Measurements from ENCODE around the gene CCR9. TPM values are rescaled to one million over a fixed set of nuclear protein-coding genes. Genes with fewer than 3 reads are reported as not detected.

CCR9 gene
- total and polyA plus RNA-seq, 10 of the 15 experiments (the other 5 are each of a cell fraction or from before 2014, with no cell fraction given): 0.05 to 3.9 (median 2.4) TPM

DNA sequence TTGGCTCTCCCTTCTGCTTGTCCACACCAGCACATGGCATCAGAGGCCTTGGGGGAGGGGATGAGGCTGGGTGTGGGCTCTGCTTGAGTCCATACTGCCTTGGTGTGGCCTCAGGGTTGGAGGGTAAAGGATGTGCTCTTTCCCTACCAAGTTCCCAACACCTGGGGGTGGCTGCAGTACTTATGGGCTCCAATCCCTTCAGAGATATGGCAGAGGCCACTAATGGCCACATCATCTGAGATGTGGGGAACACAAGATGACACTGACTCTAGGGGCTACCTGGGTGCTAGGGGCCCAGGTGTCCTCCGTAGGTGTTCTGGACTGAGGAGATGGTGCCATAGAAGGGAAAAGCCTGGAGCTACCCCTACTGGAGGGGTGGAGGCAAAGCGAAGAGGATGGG lies 63.8 kb downstream of the CCR9 start:
- SMC1A ChIA-PET (ENCODE audit: uncharacterized antibody, unreplicated experiment): interaction anchor here (1.9 to 5.0 kb wide), 3 partner anchors 11 to 127 kb away, joined by 5 to 39 read pairs (median 8); no protein-coding TSS in a partner anchor
- peaks cover 18 to 43% of the 10 kb centered on the region in 2 experiments for H3K36me3 ChIP-seq (ENCODE audit: control insufficient read depth in 2 of 2, insufficient read depth in 2 of 2, low read length in 1 of 2)
- TF ChIP-seq, protein P1, sequence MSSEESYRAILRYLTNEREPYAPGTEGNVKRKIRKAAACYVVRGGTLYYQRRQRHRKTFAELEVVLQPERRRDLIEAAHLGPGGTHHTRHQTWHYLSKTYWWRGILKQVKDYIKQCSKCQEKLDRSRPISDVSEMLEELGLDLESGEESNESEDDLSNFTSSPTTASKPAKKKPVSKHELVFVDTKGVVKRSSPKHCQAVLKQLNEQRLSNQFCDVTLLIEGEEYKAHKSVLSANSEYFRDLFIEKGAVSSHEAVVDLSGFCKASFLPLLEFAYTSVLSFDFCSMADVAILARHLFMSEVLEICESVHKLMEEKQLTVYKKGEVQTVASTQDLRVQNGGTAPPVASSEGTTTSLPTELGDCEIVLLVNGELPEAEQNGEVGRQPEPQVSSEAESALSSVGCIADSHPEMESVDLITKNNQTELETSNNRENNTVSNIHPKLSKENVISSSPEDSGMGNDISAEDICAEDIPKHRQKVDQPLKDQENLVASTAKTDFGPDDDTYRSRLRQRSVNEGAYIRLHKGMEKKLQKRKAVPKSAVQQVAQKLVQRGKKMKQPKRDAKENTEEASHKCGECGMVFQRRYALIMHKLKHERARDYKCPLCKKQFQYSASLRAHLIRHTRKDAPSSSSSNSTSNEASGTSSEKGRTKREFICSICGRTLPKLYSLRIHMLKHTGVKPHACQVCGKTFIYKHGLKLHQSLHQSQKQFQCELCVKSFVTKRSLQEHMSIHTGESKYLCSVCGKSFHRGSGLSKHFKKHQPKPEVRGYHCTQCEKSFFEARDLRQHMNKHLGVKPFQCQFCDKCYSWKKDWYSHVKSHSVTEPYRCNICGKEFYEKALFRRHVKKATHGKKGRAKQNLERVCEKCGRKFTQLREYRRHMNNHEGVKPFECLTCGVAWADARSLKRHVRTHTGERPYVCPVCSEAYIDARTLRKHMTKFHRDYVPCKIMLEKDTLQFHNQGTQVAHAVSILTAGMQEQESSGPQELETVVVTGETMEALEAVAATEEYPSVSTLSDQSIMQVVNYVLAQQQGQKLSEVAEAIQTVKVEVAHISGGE (CRISPR knock-in tag; IDR thresholded peaks at IDR 0.05): no peak
- TF ChIP-seq, protein P2, sequence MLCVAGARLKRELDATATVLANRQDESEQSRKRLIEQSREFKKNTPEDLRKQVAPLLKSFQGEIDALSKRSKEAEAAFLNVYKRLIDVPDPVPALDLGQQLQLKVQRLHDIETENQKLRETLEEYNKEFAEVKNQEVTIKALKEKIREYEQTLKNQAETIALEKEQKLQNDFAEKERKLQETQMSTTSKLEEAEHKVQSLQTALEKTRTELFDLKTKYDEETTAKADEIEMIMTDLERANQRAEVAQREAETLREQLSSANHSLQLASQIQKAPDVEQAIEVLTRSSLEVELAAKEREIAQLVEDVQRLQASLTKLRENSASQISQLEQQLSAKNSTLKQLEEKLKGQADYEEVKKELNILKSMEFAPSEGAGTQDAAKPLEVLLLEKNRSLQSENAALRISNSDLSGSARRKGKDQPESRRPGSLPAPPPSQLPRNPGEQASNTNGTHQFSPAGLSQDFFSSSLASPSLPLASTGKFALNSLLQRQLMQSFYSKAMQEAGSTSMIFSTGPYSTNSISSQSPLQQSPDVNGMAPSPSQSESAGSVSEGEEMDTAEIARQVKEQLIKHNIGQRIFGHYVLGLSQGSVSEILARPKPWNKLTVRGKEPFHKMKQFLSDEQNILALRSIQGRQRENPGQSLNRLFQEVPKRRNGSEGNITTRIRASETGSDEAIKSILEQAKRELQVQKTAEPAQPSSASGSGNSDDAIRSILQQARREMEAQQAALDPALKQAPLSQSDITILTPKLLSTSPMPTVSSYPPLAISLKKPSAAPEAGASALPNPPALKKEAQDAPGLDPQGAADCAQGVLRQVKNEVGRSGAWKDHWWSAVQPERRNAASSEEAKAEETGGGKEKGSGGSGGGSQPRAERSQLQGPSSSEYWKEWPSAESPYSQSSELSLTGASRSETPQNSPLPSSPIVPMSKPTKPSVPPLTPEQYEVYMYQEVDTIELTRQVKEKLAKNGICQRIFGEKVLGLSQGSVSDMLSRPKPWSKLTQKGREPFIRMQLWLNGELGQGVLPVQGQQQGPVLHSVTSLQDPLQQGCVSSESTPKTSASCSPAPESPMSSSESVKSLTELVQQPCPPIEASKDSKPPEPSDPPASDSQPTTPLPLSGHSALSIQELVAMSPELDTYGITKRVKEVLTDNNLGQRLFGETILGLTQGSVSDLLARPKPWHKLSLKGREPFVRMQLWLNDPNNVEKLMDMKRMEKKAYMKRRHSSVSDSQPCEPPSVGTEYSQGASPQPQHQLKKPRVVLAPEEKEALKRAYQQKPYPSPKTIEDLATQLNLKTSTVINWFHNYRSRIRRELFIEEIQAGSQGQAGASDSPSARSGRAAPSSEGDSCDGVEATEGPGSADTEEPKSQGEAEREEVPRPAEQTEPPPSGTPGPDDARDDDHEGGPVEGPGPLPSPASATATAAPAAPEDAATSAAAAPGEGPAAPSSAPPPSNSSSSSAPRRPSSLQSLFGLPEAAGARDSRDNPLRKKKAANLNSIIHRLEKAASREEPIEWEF (IDR thresholded peaks at IDR 0.05; ENCODE audit: insufficient replicate concordance, low read depth, low read length): no peak
- TF ChIP-seq, protein P3, sequence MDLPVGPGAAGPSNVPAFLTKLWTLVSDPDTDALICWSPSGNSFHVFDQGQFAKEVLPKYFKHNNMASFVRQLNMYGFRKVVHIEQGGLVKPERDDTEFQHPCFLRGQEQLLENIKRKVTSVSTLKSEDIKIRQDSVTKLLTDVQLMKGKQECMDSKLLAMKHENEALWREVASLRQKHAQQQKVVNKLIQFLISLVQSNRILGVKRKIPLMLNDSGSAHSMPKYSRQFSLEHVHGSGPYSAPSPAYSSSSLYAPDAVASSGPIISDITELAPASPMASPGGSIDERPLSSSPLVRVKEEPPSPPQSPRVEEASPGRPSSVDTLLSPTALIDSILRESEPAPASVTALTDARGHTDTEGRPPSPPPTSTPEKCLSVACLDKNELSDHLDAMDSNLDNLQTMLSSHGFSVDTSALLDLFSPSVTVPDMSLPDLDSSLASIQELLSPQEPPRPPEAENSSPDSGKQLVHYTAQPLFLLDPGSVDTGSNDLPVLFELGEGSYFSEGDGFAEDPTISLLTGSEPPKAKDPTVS (IDR thresholded peaks at IDR 0.05; ENCODE audit: low read depth, low read length): no peak
- TF ChIP-seq MYB (IDR thresholded peaks at IDR 0.05; ENCODE audit: borderline replicate concordance, low read depth, low read length) (no peak), NFIC (IDR thresholded peaks at IDR 0.05; ENCODE audit: low read depth, low read length) (no peak), EGR1 (IDR thresholded peaks at IDR 0.05; ENCODE audit: borderline replicate concordance in 1 of 2, low read depth in 2 of 2, low read length in 2 of 2) (no peak), ZNF207 (IDR thresholded peaks at IDR 0.05; ENCODE audit: borderline replicate concordance) (no peak), CREB1 (IDR thresholded peaks at IDR 0.05; ENCODE audit: low read depth) (no peak)
- TF ChIP-seq, protein P4, sequence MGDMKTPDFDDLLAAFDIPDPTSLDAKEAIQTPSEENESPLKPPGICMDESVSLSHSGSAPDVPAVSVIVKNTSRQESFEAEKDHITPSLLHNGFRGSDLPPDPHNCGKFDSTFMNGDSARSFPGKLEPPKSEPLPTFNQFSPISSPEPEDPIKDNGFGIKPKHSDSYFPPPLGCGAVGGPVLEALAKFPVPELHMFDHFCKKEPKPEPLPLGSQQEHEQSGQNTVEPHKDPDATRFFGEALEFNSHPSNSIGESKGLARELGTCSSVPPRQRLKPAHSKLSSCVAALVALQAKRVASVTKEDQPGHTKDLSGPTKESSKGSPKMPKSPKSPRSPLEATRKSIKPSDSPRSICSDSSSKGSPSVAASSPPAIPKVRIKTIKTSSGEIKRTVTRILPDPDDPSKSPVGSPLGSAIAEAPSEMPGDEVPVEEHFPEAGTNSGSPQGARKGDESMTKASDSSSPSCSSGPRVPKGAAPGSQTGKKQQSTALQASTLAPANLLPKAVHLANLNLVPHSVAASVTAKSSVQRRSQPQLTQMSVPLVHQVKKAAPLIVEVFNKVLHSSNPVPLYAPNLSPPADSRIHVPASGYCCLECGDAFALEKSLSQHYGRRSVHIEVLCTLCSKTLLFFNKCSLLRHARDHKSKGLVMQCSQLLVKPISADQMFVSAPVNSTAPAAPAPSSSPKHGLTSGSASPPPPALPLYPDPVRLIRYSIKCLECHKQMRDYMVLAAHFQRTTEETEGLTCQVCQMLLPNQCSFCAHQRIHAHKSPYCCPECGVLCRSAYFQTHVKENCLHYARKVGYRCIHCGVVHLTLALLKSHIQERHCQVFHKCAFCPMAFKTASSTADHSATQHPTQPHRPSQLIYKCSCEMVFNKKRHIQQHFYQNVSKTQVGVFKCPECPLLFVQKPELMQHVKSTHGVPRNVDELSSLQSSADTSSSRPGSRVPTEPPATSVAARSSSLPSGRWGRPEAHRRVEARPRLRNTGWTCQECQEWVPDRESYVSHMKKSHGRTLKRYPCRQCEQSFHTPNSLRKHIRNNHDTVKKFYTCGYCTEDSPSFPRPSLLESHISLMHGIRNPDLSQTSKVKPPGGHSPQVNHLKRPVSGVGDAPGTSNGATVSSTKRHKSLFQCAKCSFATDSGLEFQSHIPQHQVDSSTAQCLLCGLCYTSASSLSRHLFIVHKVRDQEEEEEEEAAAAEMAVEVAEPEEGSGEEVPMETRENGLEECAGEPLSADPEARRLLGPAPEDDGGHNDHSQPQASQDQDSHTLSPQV (IDR thresholded peaks at IDR 0.05): no peak

More for the DNA sequence above, 63.8 kb downstream of the CCR9 start:
- FAIRE-seq (no peak), ATAC-seq (no peak), DNase-seq (ENCODE audit: low read depth, low spot score) (no peak)
- Histone ChIP-seq H3K27ac (ENCODE audit: control insufficient read depth, insufficient read depth) (no peak overlapping the region), H3K4me3 (no peak overlapping the region), H3K4me1 (ENCODE audit: control insufficient read depth, insufficient read depth, low read length) (no peaks in the 10 kb centered on the region), H3K9me3 (replicated peaks; ENCODE audit: control insufficient read depth, insufficient read depth, low read length) (no peaks in the 10 kb centered on the region), H3K4me2 (ENCODE audit: control insufficient read depth, insufficient read depth) (no peak overlapping the region), H3K79me2 (ENCODE audit: control insufficient read depth, insufficient read depth, low read length) (no peaks in the 10 kb centered on the region), H2AFZ (ENCODE audit: control insufficient read depth, low read depth, low read length) (no peak overlapping the region), H3K9ac (ENCODE audit: control insufficient read depth, insufficient read depth, low read length) (no peak overlapping the region), H3K27me3 (replicated peaks in 1 of 2; ENCODE audit: control insufficient read depth in 2 of 2, insufficient read depth in 2 of 2, low read length in 1 of 2) (no peaks in the 10 kb centered on the region), H4K20me1 (ENCODE audit: control insufficient read depth, insufficient read depth) (no peaks in the 10 kb centered on the region)
- intact Hi-C loops (cut with micrococcal nuclease; ENCODE audit: unreplicated experiment): no loop called here
- in situ Hi-C loops (cut with MboI): no loop called here
- no TSS peak for BruUV-seq (replicated peaks)
- 100% methylated on average over 2 of the region's 2 CpGs for WGBS (ENCODE audit: insufficient coverage, insufficient replicate concordance, low lambda C conversion rate, missing lambda C conversion rate)
- ChIA-PET POLR2A (no interaction called here), CTCF (interaction anchor here (1.9 to 5.9 kb wide), 2 partner anchors 11 to 127 kb away, joined by 14 to 53 read pairs; no protein-coding TSS in a partner anchor), RAD21 (ENCODE audit: unreplicated experiment) (no interaction called here)
